ENCODE measurements around the gene COLEC12.
A peak's percentile ranks its signal among the peaks of the same experiment; 100 is the strongest.

The COLEC12 gene

GRCh38 chr18:398935-399630 is 101.4 kb downstream of the COLEC12 start:
- Histone ChIP-seq H2BK5ac (ENCODE audit: low read depth, low read length, poor library complexity) (no peak overlapping the region), H3K4me2 (ENCODE audit: low read length) (no peak overlapping the region), H4K91ac (ENCODE audit: low read depth, low read length) (no peak overlapping the region), H4K12ac (ENCODE audit: low read depth, low read length) (no peak overlapping the region), H2AFZ (ENCODE audit: insufficient read depth, low read length, poor library complexity) (no peak overlapping the region), H4K8ac (ENCODE audit: low read depth, low read length) (no peak overlapping the region), H3K4me3 (ENCODE audit: low read depth, low read length) (no peak overlapping the region), H3K36me3 (ENCODE audit: control insufficient read depth in 1 of 2, insufficient read depth in 2 of 2, low read length in 2 of 2) (no peaks in the 10 kb centered on the region), H2BK12ac (ENCODE audit: low read length) (no peak overlapping the region), H3K9ac (ENCODE audit: low read length) (peak overlapping the region; percentile 42), H3K9me3 (ENCODE audit: insufficient read depth, low read depth, low read length) (no peaks in the 10 kb centered on the region), H3K27me3 (ENCODE audit: insufficient read depth, low read length) (no peaks in the 10 kb centered on the region), H3K4ac (ENCODE audit: low read depth, low read length) (no peak overlapping the region), H3K79me2 (ENCODE audit: control insufficient read depth, insufficient read depth, low read length, poor library complexity) (no peaks in the 10 kb centered on the region), H3K14ac (ENCODE audit: low read length) (no peak overlapping the region), H3K79me1 (ENCODE audit: low read length) (no peaks in the 10 kb centered on the region), H2AK5ac (ENCODE audit: low read length) (no peak overlapping the region), H3K27ac (ENCODE audit: low read depth, low read length) (no peak overlapping the region), H3K4me1 (ENCODE audit: control insufficient read depth in 1 of 2, insufficient read depth in 2 of 2, low read length in 2 of 2) (peaks cover 4 to 5% of the 10 kb centered on the region in 2 experiments), H3K23ac (ENCODE audit: low read length) (no peak overlapping the region), H3K18ac (ENCODE audit: low read length) (no peak overlapping the region), H2BK120ac (ENCODE audit: insufficient read depth, low read length, poor library complexity) (no peak overlapping the region)
- DNase-seq, result peak; percentile 87 to 92
- no CpG with 5 or more reads among the region's 8 CpGs for WGBS (ENCODE audit: extremely low coverage, insufficient coverage, insufficient read length)

GRCh38 chr18:396556-396955 is 103.9 kb downstream of the COLEC12 start:
- no peak overlapping the region for H4K12ac ChIP-seq (ENCODE audit: low read depth, low read length)
- no peak overlapping the region for H2AK5ac ChIP-seq (ENCODE audit: low read length)
- H3K27ac ChIP-seq (ENCODE audit: low read depth, low read length), result no peak overlapping the region
- no peak overlapping the region for H2BK12ac ChIP-seq (ENCODE audit: low read length)
- DNase-seq, result no peak
- H2BK120ac ChIP-seq (ENCODE audit: insufficient read depth, low read length, poor library complexity), result no peak overlapping the region
- no peak overlapping the region for H3K23ac ChIP-seq (ENCODE audit: low read length)
- H3K9me3 ChIP-seq (ENCODE audit: insufficient read depth, low read depth, low read length), result no peaks in the 10 kb centered on the region
- WGBS (ENCODE audit: extremely low coverage, insufficient coverage, insufficient read length), result no CpG with 5 or more reads among the region's 3 CpGs
- no peaks in the 10 kb centered on the region for H3K27me3 ChIP-seq (ENCODE audit: insufficient read depth, low read length)
- H3K4me1 ChIP-seq (ENCODE audit: control insufficient read depth in 1 of 2, insufficient read depth in 2 of 2, low read length in 2 of 2), result peaks cover 4 to 5% of the 10 kb centered on the region in 2 experiments
- no peak overlapping the region for H2AFZ ChIP-seq (ENCODE audit: insufficient read depth, low read length, poor library complexity)
- no peaks in the 10 kb centered on the region for H3K79me2 ChIP-seq (ENCODE audit: control insufficient read depth, insufficient read depth, low read length, poor library complexity)
- no peak overlapping the region for H3K4me2 ChIP-seq (ENCODE audit: low read length)
- no peaks in the 10 kb centered on the region for H3K79me1 ChIP-seq (ENCODE audit: low read length)
- H3K18ac ChIP-seq (ENCODE audit: low read length), result no peak overlapping the region
- H4K91ac ChIP-seq (ENCODE audit: low read depth, low read length), result no peak overlapping the region
- H3K36me3 ChIP-seq (ENCODE audit: control insufficient read depth in 1 of 2, insufficient read depth in 2 of 2, low read length in 2 of 2), result no peaks in the 10 kb centered on the region
- H3K9ac ChIP-seq (ENCODE audit: low read length), result no peak overlapping the region
- H2BK5ac ChIP-seq (ENCODE audit: low read depth, low read length, poor library complexity), result no peak overlapping the region
- no peak overlapping the region for H3K4ac ChIP-seq (ENCODE audit: low read depth, low read length)
- no peak overlapping the region for H3K4me3 ChIP-seq (ENCODE audit: low read depth, low read length)
- no peak overlapping the region for H3K14ac ChIP-seq (ENCODE audit: low read length)
- H4K8ac ChIP-seq (ENCODE audit: low read depth, low read length), result no peak overlapping the region

- Histone ChIP-seq H4K8ac (ENCODE audit: low read depth, low read length) (no peak overlapping the region), H2BK12ac (ENCODE audit: low read length) (no peak overlapping the region), H4K12ac (ENCODE audit: low read depth, low read length) (no peak overlapping the region), H3K4ac (ENCODE audit: low read depth, low read length) (no peak overlapping the region), H2BK5ac (ENCODE audit: low read depth, low read length, poor library complexity) (no peak overlapping the region), H3K27ac (ENCODE audit: low read depth, low read length) (no peak overlapping the region), H3K14ac (ENCODE audit: low read length) (no peak overlapping the region), H3K36me3 (ENCODE audit: control insufficient read depth in 1 of 2, insufficient read depth in 2 of 2, low read length in 2 of 2) (no peaks in the 10 kb centered on the region), H3K4me3 (ENCODE audit: low read depth, low read length) (no peak overlapping the region), H2AK5ac (ENCODE audit: low read length) (no peak overlapping the region), H2AFZ (ENCODE audit: insufficient read depth, low read length, poor library complexity) (no peak overlapping the region), H3K9ac (ENCODE audit: low read length) (no peak overlapping the region), H3K18ac (ENCODE audit: low read length) (no peak overlapping the region), H3K79me1 (ENCODE audit: low read length) (no peaks in the 10 kb centered on the region), H3K27me3 (ENCODE audit: insufficient read depth, low read length) (no peaks in the 10 kb centered on the region), H2BK120ac (ENCODE audit: insufficient read depth, low read length, poor library complexity) (no peak overlapping the region), H4K91ac (ENCODE audit: low read depth, low read length) (no peak overlapping the region), H3K9me3 (ENCODE audit: insufficient read depth, low read depth, low read length) (no peaks in the 10 kb centered on the region), H3K79me2 (ENCODE audit: control insufficient read depth, insufficient read depth, low read length, poor library complexity) (no peaks in the 10 kb centered on the region), H3K4me2 (ENCODE audit: low read length) (no peak overlapping the region), H3K4me1 (ENCODE audit: control insufficient read depth in 1 of 2, insufficient read depth in 2 of 2, low read length in 2 of 2) (peaks cover 4 to 5% of the 10 kb centered on the region in 2 experiments), H3K23ac (ENCODE audit: low read length) (no peak overlapping the region)
- no peak for DNase-seq
- no CpG with 5 or more reads among the region's 1 CpG for WGBS (ENCODE audit: extremely low coverage, insufficient coverage, insufficient read length)
Observed at GRCh38 chr18:396251-396555, 104.3 kb downstream of the COLEC12 start.

GRCh38 chr18:395456-396250 is 104.8 kb downstream of the COLEC12 start:
- no peaks in the 10 kb centered on the region for H3K79me2 ChIP-seq (ENCODE audit: control insufficient read depth, insufficient read depth, low read length, poor library complexity)
- no peak overlapping the region for H4K12ac ChIP-seq (ENCODE audit: low read depth, low read length)
- no peak overlapping the region for H3K9ac ChIP-seq (ENCODE audit: low read length)
- peak in 1 of 2 donors; percentile 53 for DNase-seq
- no peak overlapping the region for H3K4me3 ChIP-seq (ENCODE audit: low read depth, low read length)
- H3K4me1 ChIP-seq (ENCODE audit: control insufficient read depth in 1 of 2, insufficient read depth in 2 of 2, low read length in 2 of 2), result peaks cover 4 to 5% of the 10 kb centered on the region in 2 experiments
- H2BK5ac ChIP-seq (ENCODE audit: low read depth, low read length, poor library complexity), result no peak overlapping the region
- H3K36me3 ChIP-seq (ENCODE audit: control insufficient read depth in 1 of 2, insufficient read depth in 2 of 2, low read length in 2 of 2), result no peaks in the 10 kb centered on the region
- no peak overlapping the region for H4K91ac ChIP-seq (ENCODE audit: low read depth, low read length)
- no peak overlapping the region for H2BK12ac ChIP-seq (ENCODE audit: low read length)
- H3K27ac ChIP-seq (ENCODE audit: low read depth, low read length), result no peak overlapping the region
- H2AFZ ChIP-seq (ENCODE audit: insufficient read depth, low read length, poor library complexity), result no peak overlapping the region
- no peaks in the 10 kb centered on the region for H3K79me1 ChIP-seq (ENCODE audit: low read length)
- H3K4ac ChIP-seq (ENCODE audit: low read depth, low read length), result no peak overlapping the region
- H2AK5ac ChIP-seq (ENCODE audit: low read length), result no peak overlapping the region
- no peaks in the 10 kb centered on the region for H3K9me3 ChIP-seq (ENCODE audit: insufficient read depth, low read depth, low read length)
- no CpG with 5 or more reads among the region's 13 CpGs for WGBS (ENCODE audit: extremely low coverage, insufficient coverage, insufficient read length)
- H3K23ac ChIP-seq (ENCODE audit: low read length), result no peak overlapping the region
- no peaks in the 10 kb centered on the region for H3K27me3 ChIP-seq (ENCODE audit: insufficient read depth, low read length)
- H3K14ac ChIP-seq (ENCODE audit: low read length), result no peak overlapping the region
- no peak overlapping the region for H4K8ac ChIP-seq (ENCODE audit: low read depth, low read length)
- H3K18ac ChIP-seq (ENCODE audit: low read length), result no peak overlapping the region
- H2BK120ac ChIP-seq (ENCODE audit: insufficient read depth, low read length, poor library complexity), result no peak overlapping the region
- no peak overlapping the region for H3K4me2 ChIP-seq (ENCODE audit: low read length)
